ENCODE results near the gene LRWD1.

The LRWD1 gene

DNA sequence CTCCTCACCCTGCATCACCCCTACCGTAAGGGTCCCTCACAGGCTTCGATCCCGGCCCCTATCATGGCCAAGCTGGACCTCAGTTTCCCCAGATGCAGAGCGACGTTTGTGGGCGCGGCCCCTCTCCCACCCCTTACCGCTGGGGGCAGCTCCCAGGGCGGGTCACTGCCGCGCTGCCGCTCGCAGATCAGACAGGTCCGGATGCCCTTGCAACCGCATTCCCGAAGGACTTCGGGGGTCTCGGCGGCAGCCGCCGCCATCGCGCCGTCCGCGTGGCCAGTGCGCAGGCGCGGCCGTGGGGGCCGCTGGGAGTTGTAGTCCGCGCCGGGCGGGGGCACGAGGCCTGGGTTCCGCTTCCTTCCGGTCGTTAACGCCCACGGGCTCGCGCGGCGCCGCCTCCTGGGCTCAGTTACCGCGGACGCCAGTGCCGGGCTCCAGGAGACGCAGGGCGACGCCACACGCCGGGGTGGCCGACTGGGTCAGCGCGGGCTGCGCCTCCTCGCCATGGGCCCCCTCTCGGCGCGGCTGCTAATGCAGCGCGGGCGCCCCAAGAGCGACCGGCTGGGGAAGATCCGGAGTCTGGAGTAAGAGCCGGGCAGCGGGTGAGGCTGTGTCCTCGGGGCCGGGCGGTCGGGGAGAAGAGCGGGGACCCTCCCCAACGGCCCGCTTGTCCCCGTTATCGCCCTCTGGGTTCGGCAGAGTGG is at the start of gene LRWD1, which contains the start of gene ALKBH4:
Gene LRWD1, plus strand, starts transcription at position 408 of the 704 bp plus-strand sequence. Its CDS starts 97 bp downstream, at position 505.
Gene ALKBH4, minus strand, starts transcription at position 287 of the 704 bp plus-strand sequence. Its CDS starts 27 bp downstream, at position 260.
- DNase-seq, result peak; percentile 95

DNA sequence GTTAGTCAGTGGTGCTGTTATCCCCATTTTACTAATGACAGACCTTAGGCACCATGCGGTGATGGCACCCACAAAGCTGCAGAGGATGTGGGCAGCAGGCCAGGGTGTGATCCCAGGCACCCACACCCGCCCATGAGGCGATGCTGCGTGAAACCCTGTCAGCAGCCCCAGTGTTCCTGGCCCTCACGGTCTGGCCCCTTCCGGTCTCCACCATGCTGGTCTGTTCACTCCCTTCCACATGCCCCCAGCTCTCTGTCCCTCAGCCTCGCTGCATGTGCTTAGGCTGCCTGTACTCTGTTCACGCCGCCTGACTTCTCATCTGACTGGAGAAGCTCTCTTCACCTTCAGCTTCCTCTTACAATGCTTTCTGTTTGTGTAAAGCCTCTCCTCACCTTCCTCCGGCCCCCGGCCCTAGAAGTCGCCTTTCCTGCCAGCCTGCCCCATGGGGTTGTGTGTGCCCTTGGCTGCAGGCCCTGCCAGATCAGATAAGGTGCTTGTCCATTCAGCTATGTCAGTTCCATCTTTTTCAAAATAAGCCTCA is 49.0 kb upstream of the LRWD1 start:
- DNase-seq, result peak; percentile 49

DNA sequence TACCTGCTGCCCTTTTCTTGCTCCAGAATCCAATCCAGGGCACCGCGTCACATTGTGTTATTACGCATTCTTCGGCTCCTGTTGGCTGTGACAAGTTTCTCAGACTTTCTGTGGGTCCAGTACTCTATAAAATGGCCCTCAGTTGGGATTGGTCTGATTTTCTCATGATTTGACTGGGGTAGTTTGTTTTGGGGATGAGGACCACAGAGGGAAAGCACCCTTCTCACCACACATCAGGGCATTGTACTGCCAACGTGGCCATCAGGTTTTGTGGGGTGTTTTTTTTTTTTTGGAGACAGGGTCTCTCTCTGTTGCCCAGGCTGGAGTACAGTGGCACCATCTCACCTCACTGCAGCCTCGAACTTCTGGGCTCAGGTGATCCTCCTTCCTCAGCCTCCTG is 48.4 kb upstream of the LRWD1 start:
- no peak for DNase-seq

DNA sequence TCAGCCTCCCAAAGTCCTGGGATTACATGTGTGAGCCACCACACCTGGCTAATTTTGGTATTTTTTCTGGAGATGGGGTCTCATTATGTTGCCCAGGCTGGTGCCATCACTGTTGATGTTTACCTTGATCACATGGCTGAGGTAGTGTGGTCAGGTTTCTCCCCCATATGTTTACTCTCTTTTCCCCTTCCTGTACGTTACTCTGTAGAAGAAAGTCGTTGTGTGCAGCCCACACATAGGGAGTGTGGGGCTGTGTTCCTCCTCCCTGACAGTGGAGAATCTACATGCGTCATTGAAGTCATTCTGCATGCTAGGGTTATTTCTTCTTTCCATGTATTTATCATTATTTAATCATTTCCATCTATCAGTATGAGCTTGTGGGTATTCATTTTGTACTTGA is 47.7 kb upstream of the LRWD1 start:
- DNase-seq, result no peak

DNA sequence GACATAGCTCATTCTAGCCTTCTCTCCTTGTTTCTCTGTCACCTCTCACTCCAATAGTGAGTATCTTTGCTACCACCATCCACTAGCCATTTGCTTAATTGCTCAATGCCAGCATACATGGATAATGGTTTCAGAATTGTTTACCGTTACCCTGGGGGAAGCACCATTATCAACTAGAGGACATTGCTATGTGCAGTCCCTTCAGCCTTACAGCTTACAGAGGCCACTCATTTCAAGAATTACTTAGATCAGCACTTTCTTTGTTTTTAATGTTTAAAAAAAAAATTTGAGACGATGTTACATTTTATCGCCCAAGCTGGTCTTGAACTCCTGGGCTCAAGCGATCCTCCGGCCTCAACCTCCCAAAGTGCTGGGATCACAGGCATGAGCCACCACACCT is 46.2 kb upstream of the LRWD1 start:
- DNase-seq, result no peak

DNA sequence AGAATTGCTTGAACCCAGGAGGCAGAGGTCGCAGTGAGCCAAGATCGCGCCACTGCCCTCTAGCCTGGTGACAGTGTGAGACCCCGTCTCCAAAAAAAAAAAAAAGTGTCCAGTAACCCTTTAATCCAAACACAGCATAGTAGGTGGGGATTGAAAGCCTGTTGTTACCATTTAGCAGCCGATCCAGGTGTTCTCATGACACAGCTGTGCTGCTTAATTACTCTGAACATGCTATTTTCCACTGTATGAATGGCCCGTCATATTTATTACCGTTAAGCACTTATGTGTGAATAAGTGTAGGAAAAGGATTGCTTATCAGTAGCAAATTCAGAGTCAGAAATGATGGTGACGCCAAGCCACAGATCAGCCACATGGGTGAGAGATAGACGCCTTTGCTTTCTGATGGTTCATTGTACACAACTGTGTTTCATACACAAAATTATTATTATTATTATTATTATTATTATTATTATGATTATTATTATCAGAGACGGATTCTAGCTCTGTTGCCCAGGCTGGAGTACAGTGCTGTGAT is 43.0 kb upstream of the LRWD1 start:
- DNase-seq, result no peak

DNA sequence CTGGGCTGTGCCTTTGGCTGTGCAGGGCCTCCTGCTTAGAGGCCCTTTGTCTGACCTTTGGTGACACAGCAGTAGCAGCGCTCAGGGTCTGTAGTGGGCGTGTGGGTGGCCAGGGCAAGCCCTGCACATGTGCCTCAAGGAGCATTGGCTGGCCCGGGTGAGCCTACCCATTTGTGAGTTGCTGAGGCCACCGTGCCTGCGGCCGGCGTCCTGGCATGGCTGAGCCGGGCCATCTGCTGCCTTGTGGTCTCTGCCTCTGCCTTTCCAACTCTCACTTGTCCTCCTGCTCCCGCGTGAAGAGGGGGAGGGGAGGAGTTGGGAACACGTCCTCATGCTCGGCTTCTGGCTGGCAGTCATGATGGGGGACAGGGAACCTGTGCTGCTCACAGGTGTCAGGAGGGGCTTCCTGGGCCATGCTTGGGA is 40.6 kb upstream of the LRWD1 start:
- DNase-seq, result no peak

DNA sequence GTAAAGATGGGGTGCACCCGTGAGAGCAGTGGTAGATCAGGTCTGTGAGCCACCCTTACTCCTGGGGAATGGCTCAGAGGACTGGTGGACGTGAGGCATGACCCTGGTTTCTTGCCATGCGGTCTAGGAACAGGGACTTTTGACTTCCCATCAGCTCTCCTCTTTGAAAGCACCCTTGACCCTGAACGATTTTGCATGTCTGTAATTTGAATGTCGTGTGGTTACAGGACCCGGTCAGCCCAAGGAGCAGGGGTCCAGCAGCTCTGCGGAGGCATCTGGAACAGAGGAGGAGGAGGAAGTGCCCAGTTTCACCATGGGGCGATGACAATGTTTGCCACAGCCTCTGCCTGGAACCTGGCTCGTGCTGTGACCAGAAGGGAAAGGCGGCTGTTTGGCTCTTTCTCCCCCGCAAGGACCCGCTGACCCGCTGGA is 40.0 kb upstream of the LRWD1 start:
- DNase-seq, result no peak

DNA sequence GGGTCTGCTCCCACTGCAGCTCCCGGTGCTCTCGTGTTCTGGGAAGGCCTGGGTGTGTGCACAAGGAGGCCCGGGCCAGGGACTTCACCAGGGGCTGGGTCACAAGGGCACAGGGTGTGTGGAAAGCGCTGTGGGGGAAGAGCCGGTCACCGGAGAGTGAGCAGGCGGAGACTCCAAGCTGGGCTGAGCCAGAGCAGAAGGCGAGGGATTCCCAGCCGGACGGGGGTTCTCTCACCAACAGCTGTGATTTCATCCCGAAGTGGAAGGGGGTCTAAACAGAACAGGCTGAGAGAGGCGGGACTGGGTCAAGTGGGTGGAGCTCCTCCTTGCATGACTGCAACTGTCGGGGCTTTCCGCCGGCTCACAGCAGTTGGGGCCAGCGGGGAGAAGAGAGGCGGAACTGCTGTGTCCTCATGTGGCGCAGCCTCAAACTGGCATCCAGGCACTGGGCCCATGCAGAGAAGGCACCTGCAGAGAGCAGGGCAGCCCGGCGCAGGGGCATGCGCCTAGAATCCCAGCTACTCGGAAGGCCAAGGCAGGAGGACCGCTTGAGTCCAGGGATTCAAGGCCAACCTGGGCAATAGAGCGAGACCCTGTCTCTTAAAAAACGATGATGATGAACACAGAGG is 39.0 kb upstream of the LRWD1 start:
- DNase-seq, result peak; percentile 85

DNA sequence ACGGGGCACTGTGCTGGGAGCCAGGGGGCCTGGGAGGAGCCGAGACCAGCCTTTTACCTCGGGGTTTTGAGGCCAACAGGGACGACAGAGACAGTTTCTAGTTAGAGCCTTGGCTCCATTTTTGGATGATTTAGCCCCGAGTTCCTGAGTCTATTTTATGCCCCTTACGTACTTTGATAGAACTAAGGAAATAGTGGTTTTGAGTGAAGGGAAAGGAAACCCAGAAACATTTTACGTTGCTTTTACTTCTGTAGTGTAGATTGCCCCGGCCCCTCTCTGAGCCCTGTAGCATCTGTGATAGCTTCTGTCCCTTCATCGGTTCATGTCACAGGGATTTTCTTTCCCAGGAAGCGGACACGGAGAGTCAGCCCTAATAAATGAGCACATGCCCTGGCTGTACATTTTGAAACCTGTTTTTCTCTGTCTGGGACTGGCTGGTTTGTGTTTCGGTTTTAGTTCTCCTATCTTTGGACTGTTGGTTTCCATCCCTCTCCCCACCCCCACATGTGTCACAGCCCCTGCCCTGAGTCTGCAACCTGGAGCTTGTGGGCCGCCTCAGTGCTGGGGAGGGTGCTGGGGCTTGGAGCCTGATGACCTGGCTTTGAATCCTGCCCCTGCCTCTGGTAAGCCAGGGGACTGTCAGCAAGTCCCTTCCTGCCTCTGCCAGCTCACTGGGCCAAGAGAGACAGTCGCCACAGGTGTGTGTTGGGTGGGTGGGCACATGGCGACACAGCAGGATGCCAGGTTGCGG is 38.3 kb upstream of the LRWD1 start:
- peak; percentile 76 for DNase-seq

DNA sequence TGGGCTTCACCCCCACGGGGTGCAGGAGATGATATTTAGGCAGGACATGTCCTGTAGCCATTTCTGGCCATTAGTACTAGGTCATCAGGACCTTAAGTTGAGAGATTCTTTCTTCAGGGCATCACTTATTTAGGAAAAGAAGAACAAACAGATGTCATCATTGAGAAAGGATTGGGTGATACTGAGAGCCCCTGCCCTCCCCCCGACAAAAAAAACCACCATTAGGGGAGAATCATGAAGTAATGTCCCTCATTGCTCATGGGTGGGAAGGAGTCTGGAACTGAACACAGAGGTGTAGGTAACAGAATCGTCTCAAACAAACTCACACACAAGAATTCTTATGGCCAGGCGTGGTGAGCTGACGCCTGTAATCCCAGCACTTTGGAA is 37.8 kb upstream of the LRWD1 start:
- DNase-seq, result no peak

DNA sequence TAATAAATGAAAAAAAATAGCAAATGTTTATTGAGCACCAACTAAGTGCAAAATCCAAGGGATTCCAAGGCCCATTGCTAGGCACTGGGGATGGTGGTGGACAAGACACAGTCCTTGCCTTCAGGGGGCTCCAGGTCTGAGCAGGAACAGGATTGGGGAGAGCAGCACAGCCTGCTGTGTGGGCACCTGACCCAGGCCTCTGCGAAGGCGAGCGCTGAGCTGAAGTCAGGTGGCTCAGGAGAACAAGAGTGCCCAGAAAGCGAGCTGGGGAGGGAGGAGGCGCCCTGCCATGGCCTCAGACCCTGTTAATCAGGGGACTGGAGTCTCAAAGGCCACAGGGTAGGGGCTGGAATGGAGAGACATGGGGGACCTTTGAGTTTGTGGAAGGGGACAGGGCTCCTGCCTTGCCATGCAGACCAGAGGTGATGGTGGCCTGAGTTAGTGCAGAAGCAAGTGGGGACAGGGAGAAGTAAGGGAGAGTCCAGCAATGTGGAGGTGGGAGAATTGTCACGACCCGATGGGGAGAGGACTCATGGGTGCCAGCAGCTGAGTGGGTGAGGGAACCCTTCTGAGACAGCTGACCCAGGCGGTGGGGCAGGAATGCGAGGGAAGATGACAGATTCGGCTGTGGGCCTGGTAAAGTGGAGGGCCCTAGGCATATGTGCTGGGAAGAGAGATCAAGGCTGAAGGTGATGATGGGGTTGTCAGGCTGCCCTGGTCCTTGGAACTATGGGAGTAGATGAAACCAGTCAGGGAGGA is 35.5 kb upstream of the LRWD1 start:
- no peak for DNase-seq

DNA sequence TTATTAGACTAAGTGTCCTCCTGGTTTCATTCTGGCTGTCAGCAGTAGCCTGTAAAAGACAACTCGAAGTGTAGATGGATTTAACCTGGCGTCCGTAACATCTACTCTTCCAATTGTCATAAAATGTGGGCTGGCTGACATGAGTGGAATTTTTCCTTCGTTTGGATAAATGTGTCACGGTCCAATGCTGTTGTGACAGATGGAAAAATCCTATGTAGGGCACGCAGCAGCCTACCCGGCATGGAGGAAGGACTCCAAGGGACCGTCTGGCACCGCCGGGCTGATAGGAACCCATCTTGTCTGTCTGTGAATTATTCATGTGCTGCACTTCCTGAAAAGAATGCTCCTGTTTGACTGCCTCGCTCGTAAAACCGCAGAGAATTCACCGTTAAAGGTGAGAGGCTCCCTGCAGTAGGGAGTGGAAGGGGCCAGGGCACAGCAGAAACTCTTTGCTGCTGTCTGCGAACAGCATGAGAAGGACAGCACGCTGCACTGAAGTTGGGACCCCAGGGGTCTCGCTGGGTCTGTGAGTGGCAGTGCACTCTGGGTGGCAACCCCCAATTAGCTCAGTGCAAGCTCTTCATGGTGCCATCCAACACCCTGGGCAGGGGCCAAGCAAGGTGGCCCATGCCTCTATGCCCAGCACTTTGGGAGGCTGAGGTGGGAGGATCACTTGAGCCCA is 33.0 kb upstream of the LRWD1 start:
- peak; percentile 39 for DNase-seq

DNA sequence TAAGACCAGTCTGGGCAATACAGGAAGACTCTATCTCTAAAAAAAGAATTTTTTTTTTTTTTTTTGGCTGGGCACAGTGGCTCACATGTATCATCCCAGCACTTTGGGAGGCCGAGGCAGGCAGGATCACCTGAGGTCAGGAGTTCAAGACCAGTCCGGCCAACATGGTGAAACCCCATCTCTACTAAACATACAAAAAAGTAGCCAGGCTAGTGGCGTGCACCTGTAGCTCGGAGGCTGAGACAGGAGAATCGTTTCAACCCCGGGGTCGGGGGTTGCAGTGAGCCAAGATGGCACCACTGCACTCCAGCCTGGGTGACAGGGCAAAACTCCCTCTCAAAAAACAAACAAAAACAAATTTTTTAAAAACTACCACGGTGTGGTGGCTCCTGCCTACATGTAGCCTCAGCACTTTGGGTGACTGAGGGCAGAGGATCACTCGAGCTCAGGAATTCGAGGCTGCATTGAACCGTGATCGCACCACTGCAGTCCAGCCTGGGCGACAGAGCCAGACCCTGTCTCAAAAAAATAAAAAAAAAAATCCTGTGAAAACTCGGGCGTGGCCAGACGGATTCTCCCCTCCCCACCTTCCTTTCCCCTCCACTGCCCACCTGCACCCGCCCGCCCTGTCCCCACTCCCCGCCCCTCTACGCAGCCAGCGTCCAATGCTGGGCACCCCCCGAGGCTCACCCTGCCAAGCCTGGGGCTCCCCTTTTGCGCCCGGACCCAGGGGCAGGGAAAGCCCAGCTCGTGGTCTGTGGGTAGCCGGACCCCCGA is 32.2 kb upstream of the LRWD1 start:
- DNase-seq, result no peak

DNA sequence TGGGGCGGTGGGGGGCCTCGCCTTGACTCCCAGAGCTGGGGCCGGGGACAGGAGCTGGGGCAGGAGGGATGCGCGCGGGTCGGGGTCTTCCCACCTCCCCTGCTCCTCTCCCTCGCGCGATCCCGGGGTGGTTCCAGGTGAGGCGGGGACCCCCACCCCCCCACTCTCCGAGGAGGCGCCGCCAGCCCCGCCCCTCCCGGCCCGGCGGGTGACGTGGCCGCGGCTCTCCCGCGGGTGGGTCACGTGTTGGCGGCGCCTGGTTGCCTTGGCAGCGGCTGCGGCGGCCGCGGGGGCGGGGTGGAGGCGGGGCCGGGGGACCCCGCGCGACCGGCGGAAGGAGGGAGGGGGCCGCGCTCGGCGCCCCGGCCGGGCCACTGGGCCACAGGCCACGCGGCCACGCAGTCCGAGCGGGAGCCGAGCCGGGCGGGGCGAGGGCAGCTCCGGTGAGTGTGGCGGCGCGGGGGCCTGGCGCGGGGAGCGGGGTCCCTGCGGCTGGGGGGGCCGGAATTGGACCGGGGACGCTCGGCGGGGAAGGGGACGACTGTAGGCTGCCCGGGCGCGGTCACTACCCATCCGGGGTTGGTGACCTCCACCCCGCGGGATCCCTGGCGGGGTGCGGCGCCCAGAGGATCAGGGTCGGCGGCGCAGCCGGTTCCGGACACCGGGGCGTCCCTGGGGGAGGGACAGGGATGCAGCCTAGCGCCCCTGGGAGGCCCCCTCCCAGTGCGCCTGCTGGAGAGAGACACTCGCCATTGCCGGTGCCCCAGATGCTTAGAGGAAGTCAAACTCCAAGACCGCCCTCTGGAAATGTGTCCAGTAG is 31.4 kb upstream of the LRWD1 start, which contains the start of gene ORAI2:
Gene ORAI2, plus strand, starts transcription at position 357 of the 820 bp plus-strand sequence. CDS start 5,382 bp downstream, outside the sequence.
- DNase-seq, result peak; percentile 88

DNA sequence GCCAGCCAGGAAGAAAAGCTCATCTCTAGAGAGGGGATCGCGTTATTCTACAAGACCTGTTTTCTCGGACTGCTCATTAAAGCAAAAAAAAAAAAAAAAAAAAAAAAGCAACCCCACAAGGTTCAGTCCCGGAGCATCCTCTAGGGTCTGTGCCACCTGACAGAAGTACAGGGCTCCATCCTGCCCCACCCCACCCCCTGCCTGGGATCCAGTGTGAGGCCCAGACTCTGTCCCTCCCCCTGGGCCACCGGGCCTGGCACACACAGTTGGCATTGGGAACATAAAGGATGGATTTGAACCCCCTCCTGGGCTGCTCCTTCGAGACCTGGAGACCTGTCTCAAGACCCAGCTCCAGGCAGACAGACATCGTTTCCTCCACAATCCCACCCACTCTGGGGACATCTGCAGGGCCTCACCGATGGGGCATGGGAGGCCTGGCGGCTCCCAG is 30.7 kb upstream of the LRWD1 start:
- DNase-seq, result no peak

DNA sequence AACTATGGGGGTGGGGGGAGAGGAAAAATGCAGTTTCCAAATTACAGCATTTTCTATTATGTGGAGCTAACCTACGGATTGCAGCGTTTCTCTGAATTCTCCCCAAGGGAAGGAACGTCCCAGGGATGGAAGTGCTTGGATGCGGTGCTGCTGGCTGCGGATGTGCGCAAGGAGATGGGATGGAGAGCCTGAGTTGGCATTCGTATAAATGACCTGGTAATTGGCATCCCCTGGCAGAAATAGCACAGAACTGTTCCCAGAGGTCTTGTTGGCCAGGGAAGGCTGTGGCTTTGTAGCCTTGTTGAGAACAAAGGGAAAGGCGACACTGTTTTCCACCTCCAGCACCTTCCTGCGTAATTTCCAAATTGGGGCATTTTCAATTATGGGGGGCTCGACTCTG is 28.7 kb upstream of the LRWD1 start:
- no peak for DNase-seq

DNA sequence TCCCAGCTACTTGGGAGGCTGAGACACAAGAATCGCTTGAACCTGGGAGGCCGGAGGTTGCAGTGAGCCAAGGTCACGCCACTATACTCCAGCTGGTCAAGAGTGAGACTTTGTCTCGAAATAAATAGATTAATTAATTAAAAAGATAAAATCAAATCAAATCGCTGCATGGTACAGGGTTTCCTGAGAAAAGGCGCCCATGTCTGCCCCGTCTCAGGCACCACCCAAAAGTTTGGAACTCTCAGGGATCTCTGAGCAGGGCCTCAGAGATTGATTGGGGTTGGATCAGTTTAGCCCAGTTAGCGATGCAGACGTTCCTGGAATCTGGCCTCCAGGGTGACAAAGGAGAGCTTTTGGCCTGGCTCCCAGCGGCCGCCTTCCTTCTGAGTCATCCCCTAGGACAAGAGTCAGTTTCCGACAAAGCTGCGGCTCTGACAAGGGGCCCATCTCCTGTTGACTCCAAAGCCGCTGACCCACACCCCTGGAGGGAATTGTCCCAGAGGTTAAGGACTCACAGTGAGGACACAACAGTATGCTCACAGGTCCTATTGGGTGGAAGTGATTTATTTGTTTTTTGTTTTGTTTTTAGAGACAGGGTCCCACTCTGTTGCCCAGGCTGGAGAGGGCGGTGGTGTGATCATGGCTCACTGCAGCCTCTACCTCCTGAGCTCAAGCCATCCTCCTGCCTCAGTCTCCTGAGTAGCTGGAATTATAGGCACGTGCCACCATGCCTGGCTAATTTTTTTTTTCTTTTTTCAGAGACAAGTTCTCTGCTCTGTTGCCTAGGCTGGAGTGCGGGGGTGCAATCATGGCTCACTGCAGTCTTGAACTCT is 24.6 kb upstream of the LRWD1 start:
- no peak for DNase-seq
